ENCODE data around the gene HOXC9. TPM values are rescaled to one million over a fixed set of nuclear protein-coding genes. Genes with fewer than 3 reads are reported as not detected.

The HOXC9 gene
- total RNA-seq, 4 donors from 2014 or later, result 0.28 to 2.0 (median 0.44) TPM; not detected in 1

DNA sequence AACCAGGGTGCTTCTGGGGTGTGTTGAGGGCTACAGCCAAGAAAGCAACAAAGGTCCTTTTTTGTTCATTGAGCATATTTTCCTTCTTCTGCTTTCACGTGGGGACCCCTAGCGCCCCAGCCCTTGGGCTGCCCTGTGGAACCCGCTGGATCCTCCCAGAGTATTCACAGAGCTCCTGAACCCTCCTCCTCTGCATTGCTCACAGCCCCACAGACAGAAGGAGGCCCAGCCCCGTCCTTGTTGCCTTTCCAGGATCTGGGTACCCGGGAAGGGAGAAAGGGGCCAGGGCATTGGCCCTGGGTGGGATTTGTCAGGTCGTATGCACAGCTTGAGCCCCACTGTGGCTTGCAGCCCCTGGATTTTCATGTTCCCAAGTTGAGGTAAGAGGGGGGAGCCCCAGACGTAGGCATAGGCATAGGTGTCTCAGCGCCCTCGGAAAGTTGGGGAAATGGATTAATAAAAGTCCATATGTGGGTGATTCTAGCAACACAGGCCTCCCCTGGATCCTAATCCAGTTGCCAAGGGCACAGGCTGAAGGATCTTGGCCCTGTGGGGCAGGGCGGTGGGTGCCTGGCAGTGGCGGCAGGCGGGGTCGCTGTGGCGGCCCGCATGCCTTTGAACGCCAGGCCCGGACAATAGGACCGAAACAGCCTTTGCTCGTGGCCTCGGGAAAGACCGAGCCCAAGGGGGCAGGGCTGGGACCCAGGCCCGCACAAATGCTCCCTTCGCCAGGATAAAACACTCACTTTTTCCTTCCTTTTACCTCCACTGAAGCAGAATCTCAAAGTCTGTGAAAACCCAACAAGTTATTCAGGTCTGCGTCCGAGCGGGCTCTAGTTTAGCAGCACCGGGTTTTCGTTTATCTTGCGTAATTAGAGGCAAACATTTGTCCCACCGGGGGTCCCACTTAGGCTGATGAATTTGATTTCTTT, 18.1 kb upstream of the HOXC9 start:
- TF ChIP-seq, protein P1, sequence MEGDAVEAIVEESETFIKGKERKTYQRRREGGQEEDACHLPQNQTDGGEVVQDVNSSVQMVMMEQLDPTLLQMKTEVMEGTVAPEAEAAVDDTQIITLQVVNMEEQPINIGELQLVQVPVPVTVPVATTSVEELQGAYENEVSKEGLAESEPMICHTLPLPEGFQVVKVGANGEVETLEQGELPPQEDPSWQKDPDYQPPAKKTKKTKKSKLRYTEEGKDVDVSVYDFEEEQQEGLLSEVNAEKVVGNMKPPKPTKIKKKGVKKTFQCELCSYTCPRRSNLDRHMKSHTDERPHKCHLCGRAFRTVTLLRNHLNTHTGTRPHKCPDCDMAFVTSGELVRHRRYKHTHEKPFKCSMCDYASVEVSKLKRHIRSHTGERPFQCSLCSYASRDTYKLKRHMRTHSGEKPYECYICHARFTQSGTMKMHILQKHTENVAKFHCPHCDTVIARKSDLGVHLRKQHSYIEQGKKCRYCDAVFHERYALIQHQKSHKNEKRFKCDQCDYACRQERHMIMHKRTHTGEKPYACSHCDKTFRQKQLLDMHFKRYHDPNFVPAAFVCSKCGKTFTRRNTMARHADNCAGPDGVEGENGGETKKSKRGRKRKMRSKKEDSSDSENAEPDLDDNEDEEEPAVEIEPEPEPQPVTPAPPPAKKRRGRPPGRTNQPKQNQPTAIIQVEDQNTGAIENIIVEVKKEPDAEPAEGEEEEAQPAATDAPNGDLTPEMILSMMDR (IDR thresholded peaks at IDR 0.05), result no peak
- no peak for ATAC-seq (ENCODE audit: low FRiP score)
- no peak for DNase-seq (ENCODE audit: low spot score)

DNA sequence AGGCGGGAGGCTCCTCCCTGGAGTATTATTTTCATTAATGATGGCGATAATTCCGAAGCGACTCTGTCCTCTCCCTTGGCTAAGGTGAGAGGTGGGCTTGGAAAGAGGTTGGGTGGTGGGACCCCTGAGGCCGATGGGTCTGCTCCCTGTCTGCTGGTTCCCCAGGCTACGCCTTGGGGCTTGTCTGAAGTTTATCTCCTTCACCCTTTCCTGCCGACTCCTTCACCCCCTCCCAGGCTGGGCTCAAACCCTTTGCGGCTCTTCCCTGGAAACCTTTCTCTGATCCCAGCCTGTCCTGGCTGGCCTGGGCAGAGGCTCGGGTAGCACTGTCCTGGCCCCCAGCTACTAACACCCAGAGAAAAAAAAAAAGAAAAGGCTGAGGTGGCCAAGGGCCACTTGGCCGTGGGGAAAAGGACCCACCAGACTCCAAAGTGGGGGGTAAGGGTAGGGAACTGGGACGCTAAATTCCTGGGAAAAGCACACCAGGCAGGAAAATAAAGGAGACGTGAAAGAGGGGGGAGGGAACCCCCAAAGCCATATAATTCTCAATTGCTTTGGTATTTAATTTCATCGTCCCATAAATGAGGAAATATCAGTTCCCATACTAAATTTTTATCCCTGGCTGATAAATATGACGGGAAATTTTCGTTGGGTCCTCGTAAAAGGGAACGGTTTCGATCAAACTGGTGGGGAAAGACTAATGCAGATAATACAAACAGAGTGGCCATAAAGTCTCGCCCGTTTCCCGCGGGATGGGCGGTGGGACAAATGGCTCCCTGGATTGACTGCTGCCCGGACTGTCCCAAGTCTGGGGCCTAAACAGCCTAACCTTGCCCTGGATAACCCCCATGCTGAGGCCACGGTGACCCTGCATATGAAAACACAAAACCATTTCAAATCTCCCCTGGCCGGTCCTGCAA, 17.1 kb upstream of the HOXC9 start:
- TF ChIP-seq, protein P1 (IDR thresholded peaks at IDR 0.05), result no peak
- ATAC-seq (ENCODE audit: low FRiP score), result no peak

DNA sequence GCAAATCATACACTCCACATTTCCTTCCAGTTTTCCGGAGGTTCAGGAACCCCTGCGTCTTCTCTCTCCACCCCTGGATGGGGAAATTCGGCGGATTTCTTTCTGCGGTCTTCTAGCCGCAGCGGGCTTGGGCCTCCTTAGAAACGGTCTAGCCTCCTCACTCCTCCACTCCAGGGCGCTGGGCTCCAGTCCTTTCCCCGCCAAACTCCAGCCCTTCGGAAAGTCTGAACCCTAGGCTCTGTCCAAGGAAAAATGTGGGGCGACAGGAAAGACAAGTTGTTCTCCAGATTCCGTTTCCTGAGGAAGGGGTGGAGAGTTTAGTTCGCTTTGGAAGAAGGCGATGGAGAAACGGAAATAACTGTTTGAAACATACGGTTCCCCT, 16.4 kb upstream of the HOXC9 start:
- DNase-seq (ENCODE audit: low spot score) (no peak), ATAC-seq (ENCODE audit: low FRiP score) (no peak)
- TF ChIP-seq, protein P1 (IDR thresholded peaks at IDR 0.05), result no peak

More for the DNA sequence above, 17.1 kb upstream of the HOXC9 start:
- DNase-seq (ENCODE audit: low spot score), result no peak

DNA sequence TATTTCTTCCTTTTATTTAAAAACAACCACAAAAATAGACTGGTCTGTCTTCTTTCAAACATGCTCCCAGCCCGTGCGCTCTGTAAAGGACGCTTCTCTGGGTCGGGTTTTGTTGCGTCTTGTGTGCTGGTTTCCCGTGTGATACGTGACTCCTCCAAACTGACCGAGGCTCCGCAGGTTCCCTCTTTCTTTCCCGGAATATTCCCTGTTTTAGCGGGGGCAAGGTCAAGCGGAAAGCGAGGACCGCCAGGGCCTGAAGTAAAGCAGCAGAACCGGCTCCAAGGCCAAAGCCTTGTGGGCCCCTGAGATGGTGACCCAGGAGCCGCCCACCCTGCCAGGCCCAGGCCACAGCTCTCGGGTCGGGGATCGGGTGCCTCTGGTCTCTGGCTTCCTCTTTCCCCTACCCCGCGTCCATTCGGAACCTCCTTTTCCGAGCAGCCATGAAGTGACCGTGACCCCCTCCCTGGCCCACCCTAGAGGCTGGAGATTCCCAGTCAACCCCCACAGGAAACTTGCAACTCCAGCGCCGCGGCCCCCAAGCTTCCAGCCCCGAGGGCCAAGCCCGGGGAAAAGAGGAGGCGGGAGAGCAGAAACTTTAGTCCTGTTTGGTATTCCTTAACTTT, 15.9 kb upstream of the HOXC9 start:
- ATAC-seq (ENCODE audit: low FRiP score) (no peak), DNase-seq (ENCODE audit: low spot score) (no peak)
- TF ChIP-seq, protein P1 (IDR thresholded peaks at IDR 0.05), result no peak

DNA sequence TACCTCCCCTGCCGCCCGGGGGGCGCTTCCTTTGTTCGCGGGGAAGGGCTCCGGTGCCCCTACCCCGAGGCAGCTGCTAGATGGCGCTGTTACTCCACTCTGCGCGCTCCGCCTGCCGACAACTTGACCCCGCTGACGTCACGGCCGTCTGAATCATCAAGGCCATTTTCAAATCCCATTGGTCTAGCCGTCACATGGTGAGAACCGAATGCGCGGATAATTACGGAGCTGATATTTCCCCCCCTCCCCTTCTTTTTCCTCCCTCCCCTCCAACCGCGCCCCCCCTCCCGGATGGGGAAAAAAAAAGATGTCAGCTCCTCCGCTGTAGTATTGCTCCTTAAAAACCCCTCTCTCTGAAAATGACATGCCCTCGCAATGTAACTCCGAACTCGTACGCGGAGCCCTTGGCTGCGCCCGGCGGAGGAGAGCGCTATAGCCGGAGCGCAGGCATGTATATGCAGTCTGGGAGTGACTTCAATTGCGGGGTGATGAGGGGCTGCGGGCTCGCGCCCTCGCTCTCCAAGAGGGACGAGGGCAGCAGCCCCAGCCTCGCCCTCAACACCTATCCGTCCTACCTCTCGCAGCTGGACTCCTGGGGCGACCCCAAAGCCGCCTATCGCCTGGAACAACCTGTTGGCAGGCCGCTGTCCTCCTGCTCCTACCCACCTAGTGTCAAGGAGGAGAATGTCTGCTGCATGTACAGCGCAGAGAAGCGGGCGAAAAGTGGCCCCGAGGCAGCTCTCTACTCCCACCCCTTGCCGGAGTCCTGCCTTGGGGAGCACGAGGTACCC, 14.9 kb upstream of the HOXC9 start, which contains the start of gene HOXC10:
HOXC10 (plus strand) TSS at position 246 of the 791 bp plus-strand sequence; CDS start at position 360, 114 bp downstream.
- TF ChIP-seq, protein P1 (IDR thresholded peaks at IDR 0.05), result no peak
- peak; percentile 59 for ATAC-seq (ENCODE audit: low FRiP score)
- DNase-seq (ENCODE audit: low spot score), result peak; percentile 91

DNA sequence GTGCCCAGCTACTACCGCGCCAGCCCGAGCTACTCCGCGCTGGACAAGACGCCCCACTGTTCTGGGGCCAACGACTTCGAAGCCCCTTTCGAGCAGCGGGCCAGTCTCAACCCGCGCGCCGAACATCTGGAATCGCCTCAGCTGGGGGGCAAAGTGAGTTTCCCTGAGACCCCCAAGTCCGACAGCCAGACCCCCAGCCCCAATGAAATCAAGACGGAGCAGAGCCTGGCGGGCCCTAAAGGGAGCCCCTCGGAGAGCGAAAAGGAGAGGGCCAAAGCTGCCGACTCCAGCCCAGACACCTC, 14.3 kb upstream of the HOXC9 start:
- TF ChIP-seq, protein P1 (IDR thresholded peaks at IDR 0.05), result no peak
- ATAC-seq (ENCODE audit: low FRiP score), result no peak

More for the DNA sequence above, 14.3 kb upstream of the HOXC9 start:
- DNase-seq (ENCODE audit: low spot score), result no peak
